ENCODE data around the gene EMX2.

EMX2 gene

DNA sequence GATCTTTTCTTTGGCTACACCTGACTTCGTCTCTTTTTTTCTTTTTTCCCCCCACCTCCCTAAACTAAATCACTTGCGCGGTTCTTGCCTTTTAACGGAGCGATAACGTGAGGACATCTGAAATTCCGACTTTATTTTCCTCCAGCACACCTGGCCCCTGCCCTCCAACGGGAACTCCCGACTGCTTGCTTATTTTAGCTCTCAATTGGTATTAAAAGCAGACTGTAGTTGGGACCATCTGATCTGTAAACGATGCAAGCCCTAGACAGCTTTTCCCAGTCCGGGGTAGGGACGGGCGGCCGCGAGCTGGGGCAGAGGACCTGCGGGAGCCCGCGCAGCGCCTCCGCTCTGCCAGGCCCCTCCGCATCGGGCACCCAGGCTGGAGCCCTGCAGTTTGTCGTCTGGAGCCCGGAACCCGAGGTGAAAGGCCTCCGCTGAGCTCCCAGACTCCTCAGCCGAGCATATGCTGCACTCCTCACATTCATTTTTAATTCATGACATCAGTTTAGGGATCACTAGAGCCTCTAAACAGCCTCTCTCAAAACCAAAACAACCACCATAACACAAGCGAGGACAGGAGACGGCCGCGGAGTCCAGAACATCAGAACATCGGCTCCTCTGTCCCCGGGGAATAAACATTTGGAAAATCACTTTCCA lies 10.0 kb upstream of the EMX2 start:
- no peak for DNase-seq

DNA sequence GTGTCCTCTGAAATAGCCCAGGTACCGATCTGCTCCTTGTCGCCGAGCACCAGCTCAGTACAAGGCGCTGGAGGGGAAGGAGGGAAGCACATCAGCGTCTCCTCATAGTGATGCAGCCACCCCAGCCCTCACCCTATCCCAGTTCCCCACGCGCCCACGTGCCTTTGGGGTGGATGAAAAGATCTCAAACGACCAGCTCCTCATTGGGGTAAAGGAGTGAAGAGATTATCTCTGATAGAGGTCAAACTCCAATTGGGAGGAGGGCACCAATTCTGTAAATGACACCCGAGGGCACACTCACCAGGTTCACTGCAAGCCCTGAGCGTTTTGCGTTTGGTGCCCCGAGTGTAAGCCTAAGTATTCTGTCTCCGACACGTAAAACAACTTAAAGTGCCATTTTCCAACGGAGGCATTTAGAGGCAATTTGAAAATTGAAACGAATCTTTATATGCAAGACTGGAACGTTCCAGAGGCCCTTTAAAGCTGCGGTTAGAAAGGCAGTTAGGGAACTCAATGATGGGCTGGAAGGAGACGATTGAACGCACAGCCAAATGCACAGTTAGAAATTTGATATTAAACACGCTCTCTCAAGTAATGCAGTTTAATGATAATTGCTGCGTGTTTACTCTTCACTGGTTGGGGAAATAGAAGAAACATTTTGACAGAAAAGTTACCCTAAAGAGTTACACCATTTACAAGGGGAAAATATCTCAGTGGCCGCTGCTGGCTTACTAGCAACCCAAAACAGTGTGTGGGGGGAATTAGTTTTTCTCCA lies 8.9 kb upstream of the EMX2 start:
- DNase-seq = no peak

GRCh38 chr10:117534321-117535297 lies 7.9 kb upstream of the EMX2 start:
- DNase-seq = no peak

DNA sequence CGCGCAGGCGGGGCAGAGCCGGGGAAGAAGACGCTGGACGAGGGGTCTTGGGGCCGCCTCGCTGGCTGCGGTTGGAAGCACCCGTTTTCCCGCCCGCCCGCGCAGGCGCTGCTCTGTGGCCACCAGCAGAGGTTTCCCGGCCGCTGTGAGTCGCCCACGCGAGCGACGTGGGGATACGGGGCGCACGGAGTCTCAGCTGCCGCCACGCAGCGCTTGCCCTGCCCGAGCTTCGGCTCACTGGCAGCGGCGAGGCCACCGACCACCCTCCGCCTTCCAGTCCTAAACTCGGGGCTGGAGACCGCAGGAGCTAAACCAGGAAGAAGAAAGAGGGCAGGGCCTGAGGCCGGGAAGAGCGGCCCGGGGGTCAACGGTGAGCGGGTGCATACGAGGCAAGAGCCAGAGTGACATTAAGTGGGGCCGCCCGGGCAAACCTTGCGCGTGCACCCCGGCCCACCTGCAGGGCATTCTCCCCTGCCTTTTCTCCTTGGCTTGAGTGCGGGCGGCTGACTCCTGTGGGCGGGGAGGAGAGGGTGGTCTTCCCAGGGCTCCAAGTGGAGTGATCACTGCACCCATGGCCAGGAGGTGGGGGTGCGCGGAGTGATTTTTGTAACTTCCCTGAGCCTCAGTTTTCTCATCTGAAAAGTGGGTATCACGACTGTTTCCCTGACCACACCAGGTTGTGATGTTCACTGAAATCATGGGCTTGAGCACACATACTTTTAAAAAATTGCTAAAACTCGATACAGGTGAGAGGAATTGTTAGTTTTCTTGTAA lies 7.1 kb upstream of the EMX2 start:
- DNase-seq = no peak

- no peak for DNase-seq
Observed at GRCh38 chr10:117536072-117536865, 6.3 kb upstream of the EMX2 start.

DNA sequence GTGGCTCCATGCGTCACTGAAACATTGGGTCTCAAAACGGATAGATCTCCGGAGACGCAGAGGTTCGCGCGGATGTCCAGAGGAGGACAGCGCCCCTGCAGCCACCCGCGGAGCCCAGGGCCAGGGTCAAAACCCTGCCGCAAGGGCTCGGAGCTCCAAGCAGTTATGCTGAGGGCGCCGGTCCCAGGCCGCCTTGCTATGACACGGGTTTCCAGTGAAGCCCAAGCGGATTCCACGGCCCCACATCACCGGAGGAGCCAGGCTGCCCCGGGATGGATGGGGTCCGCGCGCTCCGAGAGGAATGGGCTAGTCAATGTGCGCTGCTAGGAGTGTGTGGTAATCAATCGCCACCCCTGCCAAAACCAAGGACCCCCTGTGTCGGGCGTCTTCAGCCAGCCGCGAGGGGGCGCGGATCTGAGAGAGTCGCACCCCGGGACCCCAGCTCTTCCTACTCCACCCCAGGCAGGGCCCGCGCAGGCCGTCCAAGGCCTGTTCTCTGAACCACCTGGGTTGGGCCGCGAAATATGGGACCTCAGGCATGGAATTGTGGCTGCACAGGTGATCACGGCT lies 5.6 kb upstream of the EMX2 start:
- no peak for DNase-seq

DNA sequence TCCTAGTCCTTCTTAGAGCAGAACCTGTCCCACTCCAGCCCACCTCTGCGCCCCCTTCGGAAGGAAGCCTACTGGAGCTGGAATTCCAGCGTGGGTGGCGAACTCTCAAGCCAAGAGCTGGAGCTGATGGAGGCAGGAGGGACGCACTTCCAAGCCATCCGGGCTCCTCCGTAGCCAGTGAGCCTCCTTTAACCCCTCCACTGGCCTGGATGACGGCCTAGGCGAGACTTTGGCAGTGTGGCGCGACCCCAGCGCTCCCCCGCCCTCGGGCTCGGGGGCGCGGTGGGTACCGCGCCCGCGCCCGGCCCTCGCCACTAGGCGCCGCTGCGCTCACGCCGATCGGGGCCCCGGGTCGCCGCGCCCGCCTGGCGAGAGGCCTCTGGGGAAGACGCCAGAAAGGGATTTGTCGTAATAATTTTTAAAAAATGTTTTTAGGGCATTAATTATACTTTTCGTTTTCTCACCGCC lies 5.1 kb upstream of the EMX2 start:
- no peak for DNase-seq

- no peak for DNase-seq
Observed at GRCh38 chr10:117537904-117538524, 4.5 kb upstream of the EMX2 start.

DNA sequence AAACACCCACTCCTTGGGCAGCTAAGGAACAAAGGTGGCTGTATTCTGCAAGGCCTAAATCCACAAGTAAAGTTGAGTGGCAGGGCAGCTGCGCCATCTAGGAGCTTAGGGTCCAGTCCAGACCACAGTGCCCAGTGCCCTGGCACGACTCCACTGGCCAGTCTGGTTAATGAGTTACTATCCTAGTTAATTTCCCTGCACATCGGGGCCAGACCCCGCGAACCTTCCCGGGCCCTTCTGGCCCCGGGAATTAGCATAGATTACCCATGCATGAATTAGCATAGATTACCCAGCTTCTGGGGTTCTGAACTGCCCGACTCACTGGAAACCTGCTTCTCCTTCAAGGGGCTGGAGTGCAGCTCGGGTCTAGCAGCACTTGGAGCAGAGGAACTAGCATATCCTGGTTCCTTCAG lies 3.2 kb upstream of the EMX2 start:
- DNase-seq = no peak

DNA sequence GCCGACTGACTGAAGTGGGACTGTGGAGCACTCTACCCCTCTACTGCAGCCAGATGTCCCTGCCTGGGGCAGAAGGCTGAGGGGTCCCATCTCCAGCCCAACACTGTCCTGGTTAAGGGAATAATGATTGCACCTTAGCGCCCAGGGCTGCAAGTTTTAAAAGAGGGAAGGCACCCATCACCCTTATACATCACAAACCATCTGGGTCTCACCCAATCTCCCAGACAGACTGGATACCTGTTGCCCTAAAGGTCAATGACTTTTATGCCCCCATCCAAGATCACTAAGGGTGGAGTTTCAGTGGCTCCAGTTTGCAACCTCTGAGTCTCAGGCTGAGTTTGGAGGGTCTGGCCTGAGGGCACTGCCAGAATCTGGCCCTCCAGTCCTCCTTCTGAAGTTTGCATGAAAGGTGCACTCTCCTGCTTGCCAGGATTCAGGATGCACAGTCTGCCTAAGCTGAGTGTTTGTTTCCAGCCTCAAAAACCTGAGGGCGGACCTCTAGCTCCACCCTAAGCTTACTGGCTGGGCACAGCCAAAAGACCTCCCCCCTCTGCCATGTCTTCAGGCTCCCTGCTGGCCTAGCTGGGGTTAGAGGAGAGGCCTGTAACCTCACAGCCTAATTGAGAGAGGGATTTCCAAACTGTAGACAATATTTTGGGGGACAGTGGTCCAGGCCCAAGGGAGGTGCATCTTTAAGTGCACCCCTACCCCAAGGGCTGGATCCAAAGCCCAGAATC lies 2.5 kb upstream of the EMX2 start:
- no peak for DNase-seq

- DNase-seq = no peak
Observed at GRCh38 chr10:117540640-117541404, 1.7 kb upstream of the EMX2 start.

GRCh38 chr10:117541405-117541908 lies 1.1 kb upstream of the EMX2 start:
- DNase-seq = no peak

DNA sequence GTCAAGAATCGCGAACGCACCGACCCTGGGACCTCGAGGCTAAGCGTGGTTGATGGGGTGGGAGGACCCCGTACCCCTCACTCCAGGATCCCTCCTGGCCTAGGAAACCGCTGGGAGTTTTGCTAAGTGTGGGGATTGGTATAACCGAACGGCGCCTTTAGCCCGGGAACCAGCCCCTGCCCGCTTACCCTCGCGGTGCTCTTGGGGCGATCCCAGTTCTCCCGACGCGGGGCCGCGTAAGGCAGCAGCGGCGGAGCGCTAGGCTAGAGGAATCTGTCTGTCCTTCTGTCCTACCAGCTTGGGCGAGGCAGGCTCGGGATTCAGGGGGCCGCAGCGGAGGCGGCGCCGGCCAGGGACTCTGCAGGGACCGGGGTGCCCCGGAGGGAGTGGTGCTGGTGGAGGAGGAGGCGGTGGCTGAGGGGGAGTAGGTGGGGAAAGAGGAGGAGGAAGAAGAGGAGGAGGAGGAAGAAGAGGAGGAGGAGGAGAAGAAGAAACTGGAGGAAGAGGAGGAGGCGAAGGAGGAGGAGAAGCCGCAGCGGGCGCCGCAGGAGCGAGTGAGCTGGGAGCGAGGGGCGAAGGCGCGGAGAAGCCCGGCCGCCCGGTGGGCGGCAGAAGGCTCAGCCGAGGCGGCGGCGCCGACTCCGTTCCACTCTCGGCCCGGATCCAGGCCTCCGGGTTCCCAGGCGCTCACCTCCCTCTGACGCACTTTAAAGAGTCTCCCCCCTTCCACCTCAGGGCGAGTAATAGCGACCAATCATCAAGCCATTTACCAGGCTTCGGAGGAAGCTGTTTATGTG lies 439 bp upstream of the EMX2 start:
- DNase-seq = no peak

DNA sequence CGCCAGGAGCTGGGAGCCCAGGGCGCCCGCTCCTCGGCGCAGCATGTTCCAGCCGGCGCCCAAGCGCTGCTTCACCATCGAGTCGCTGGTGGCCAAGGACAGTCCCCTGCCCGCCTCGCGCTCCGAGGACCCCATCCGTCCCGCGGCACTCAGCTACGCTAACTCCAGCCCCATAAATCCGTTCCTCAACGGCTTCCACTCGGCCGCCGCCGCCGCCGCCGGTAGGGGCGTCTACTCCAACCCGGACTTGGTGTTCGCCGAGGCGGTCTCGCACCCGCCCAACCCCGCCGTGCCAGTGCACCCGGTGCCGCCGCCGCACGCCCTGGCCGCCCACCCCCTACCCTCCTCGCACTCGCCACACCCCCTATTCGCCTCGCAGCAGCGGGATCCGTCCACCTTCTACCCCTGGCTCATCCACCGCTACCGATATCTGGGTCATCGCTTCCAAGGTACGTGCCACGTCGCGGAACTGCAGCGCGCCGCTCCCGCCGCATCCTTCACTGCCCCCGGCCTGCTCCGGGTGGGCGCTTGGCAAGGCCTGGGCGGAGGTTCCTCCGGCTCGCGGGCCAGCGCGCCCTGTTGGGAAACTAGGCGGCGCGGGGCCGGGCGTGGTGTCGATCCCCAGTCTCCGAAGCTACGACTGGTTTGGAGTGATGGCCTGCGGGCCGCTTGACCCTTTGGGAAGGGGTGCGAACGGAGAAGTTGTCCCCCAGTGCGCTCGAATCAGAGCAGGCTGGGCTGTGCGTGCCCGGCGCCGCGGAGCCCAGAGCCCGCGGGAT lies 868 bp downstream of the EMX2 start:
- DNase-seq = no peak

DNA sequence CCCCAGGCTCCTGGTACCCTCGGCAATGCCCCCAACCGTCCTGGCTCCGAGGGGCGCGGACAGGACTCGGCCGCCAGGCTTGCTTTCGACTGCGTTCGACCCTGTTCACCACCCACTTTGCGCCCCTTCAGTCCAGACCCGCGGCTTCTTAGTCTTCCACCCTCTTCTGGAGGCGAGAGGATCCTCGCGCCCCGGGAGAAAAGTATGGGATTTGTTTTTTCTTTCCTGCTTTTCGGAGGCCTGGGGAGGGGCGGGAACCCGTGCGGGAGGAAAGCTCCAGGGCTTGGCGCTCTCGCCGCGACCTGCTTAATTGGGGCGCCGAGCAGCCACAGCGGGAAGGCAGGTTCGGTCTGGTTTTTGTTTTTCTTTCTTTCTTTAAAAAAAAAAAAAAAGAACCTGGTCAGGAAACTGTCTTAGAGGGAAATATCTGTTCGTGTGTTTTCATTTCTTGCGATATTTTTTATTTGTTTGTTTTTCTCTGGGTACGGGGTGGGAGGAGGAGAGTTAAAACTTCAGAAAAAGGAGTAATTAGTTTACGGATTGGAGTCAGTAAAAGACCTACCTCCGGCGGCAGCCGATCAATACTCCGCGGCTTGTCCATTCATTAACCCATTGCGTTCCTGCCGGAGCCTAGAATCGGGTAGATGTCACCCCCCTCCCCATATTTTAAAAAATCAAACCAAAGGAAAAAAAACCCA lies 1.6 kb downstream of the EMX2 start:
- DNase-seq = no peak

DNA sequence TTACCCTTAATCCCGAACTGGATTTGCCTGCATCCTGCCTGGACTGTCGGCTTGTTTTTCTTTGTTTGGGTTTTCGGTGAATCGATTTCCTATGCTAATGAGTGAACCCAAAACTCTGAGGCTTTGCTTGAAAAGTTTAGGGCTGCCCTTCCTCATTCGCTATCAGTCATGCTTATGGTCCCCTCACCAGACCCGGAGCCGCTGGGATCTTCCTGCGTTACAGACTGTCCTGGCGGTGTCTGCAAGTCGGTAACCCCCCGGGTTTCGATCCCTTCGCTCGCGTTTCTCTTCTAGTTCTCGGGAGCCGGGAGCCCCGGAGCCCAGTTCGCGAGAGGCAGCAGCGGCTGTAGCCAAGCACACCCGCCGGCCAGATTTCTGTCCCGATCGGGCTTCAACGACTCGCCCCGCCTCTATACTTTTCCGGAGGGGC lies 2.2 kb downstream of the EMX2 start:
- DNase-seq = no peak

Measured in activated CD4-positive, CD25-positive, alpha-beta regulatory T cell (primary cell).